Smooth muscle cell (in vitro differentiated cells): ENCODE data around the gene C14orf39. TPM values are rescaled to one million over a fixed set of nuclear protein-coding genes. Genes with fewer than 3 reads are reported as not detected.
"Not testable (repeated sequence)": the region's sequence is repeated elsewhere in the genome, so short reads cannot be mapped to it uniquely, and the experiment has no call there.

Source experiments
- DNase-seq: peaks from one replicate; lab custom pipeline; 2025; ENCODE audit not compliant: unreplicated experiment; lab: John Stamatoyannopoulos, UW
- H2AFZ ChIP-seq: fragments of 200-600 bp; sonication (generic); 2 replicates; pipeline ENCODE4 v1.6.0; 2016; ENCODE audit warnings: antibody characterized with exemption, low read depth, mild to moderate bottlenecking
- H3F3A ChIP-seq: fragments of 200-600 bp; sonication (generic); 2 replicates; pipeline ENCODE4 v1.6.0; 2017; ENCODE audit warnings: antibody characterized with exemption, low read depth
- H3K27ac ChIP-seq: fragments of 200-600 bp; sonication (generic); 2 replicates; pipeline ENCODE4 v1.5.1; 2016; ENCODE audit warnings: low read depth, mild to moderate bottlenecking
- H3K27me3 ChIP-seq: fragments of 200-600 bp; sonication (generic); 2 replicates; pipeline ENCODE4 v1.6.1; 2016; ENCODE audit warnings: low read depth, mild to moderate bottlenecking
- H3K36me3 ChIP-seq: fragments of 200-600 bp; sonication (generic); 2 replicates; pipeline ENCODE4 v1.5.1; 2016; ENCODE audit warnings: low read depth
- H3K4me1 ChIP-seq: fragments of 200-600 bp; sonication (generic); 2 replicates; pipeline ENCODE4 v1.5.1; 2016; ENCODE audit warnings: low read depth
- H3K4me2 ChIP-seq: fragments of 200-600 bp; sonication (generic); 2 replicates; pipeline ENCODE4 v1.6.0; 2016; ENCODE audit warnings: mild to moderate bottlenecking
- H3K4me3 ChIP-seq: fragments of 200-600 bp; sonication (generic); 2 replicates; pipeline ENCODE4 v1.5.1; 2016; ENCODE audit warnings: mild to moderate bottlenecking
- H3K79me2 ChIP-seq: fragments of 200-600 bp; sonication (generic); 2 replicates; pipeline ENCODE4 v1.6.0; 2016; ENCODE audit warnings: low read depth, mild to moderate bottlenecking
- H3K9ac ChIP-seq: fragments of 200-600 bp; sonication (generic); 2 replicates; pipeline ENCODE4 v1.6.0; 2016; ENCODE audit warnings: low read depth
- H3K9me3 ChIP-seq: fragments of 200-600 bp; sonication (generic); replicated peaks from 2 replicates; pipeline ENCODE4 v1.5.1; 2016; ENCODE audit warnings: low read depth
- H4K20me1 ChIP-seq: fragments of 200-600 bp; sonication (generic); 2 replicates; pipeline ENCODE4 v1.6.0; 2016; ENCODE audit warnings: low read depth
- CTCF ChIP-seq: fragments of 200-600 bp; sonication (generic); IDR thresholded peaks from 2 replicates; pipeline ENCODE4 v1.5.1; 2017; ENCODE audit warnings: borderline replicate concordance, mild to moderate bottlenecking, antibody characterized with exemption; ENCODE audit not compliant: insufficient read depth, poor library complexity, severe bottlenecking
- WGBS: methylation state at CpG from one replicate; pipeline ENCODE4 v1.1.7; 2016; ENCODE audit warnings: low lambda C conversion rate; 5-methylcytosine and 5-hydroxymethylcytosine counted together
- polyA plus RNA-seq: library from polyadenylated mRNA; unstranded; fragments of >200 nt; fragmentation: Nextera tagmentation; extraction: Ambion mirVana; gene quantifications from 2 replicates; pipeline ENCODE4 v1.2.1, GENCODE V29; 2016
- total RNA-seq: library from RNA; depleted of rRNA; stranded (reverse); fragments of >200 nt; gene quantifications from 2 replicates; pipeline ENCODE4 v1.2.3, GENCODE V29; 2014

C14orf39 gene
- total and polyA plus RNA-seq, 2 experiments from 2014 or later = 1.3 TPM; not detected in 1

- Histone ChIP-seq H3K9me3 (no peaks in the 10 kb centered on the region), H3K27me3 (peaks cover 45% of the 10 kb centered on the region), H3K4me2 (peak overlapping the region; percentile 94), H3F3A (no peaks in the 10 kb centered on the region), H3K79me2 (no peaks in the 10 kb centered on the region), H3K4me1 (peaks cover 8% of the 10 kb centered on the region), H3K36me3 (no peaks in the 10 kb centered on the region), H4K20me1 (no peaks in the 10 kb centered on the region), H3K4me3 (peak overlapping the region; percentile 56), H3K9ac (no peak overlapping the region), H2AFZ (peak overlapping the region; percentile 97), H3K27ac (no peak overlapping the region)
- WGBS = 9% methylated on average over 25 of the region's 25 CpGs
- no peak for TF ChIP-seq CTCF
- DNase-seq = no peak
Measured at GRCh38 chr14:60485057-60485597, 736 bp downstream of the C14orf39 start.

GRCh38 chr14:60482743-60483142 is 3.1 kb downstream of the C14orf39 start:
- H3F3A ChIP-seq = no peaks in the 10 kb centered on the region
- no peak overlapping the region for H3K9ac ChIP-seq
- no peak overlapping the region for H3K4me3 ChIP-seq
- peaks cover 21% of the 10 kb centered on the region for H3K27me3 ChIP-seq
- H3K9me3 ChIP-seq = no peaks in the 10 kb centered on the region
- 76% methylated on average over 1 of the region's 1 CpG for WGBS
- H3K4me1 ChIP-seq = peaks cover 8% of the 10 kb centered on the region
- H3K4me2 ChIP-seq = no peak overlapping the region
- no peaks in the 10 kb centered on the region for H4K20me1 ChIP-seq
- no peak for TF ChIP-seq CTCF
- no peak overlapping the region for H2AFZ ChIP-seq
- H3K79me2 ChIP-seq = no peaks in the 10 kb centered on the region
- H3K27ac ChIP-seq = no peak overlapping the region
- no peaks in the 10 kb centered on the region for H3K36me3 ChIP-seq
- DNase-seq = no peak

GRCh38 chr14:60480248-60480647 is 5.6 kb downstream of the C14orf39 start:
- not testable (repeated sequence) for H3K9ac ChIP-seq, H3K36me3 ChIP-seq, H3K27ac ChIP-seq, H2AFZ ChIP-seq, DNase-seq, H3K4me1 ChIP-seq, H3K4me2 ChIP-seq, H3K4me3 ChIP-seq, H3K27me3 ChIP-seq, H4K20me1 ChIP-seq, H3F3A ChIP-seq, H3K79me2 ChIP-seq
- WGBS = 96% methylated on average over 7 of the region's 7 CpGs
- peaks cover 12% of the 10 kb centered on the region for H3K9me3 ChIP-seq

GRCh38 chr14:60455875-60456274 is 30.0 kb downstream of the C14orf39 start:
- H3K27ac ChIP-seq = no peak overlapping the region
- no peak for DNase-seq
- no peak overlapping the region for H3K4me3 ChIP-seq
- H3K79me2 ChIP-seq = no peaks in the 10 kb centered on the region
- no peaks in the 10 kb centered on the region for H3K36me3 ChIP-seq
- no peaks in the 10 kb centered on the region for H3K9me3 ChIP-seq
- H3K27me3 ChIP-seq = peaks cover 7% of the 10 kb centered on the region
- H3K4me1 ChIP-seq = no peaks in the 10 kb centered on the region
- no peak overlapping the region for H3K4me2 ChIP-seq
- no peak for TF ChIP-seq CTCF
- no peaks in the 10 kb centered on the region for H3F3A ChIP-seq
- H3K9ac ChIP-seq = no peak overlapping the region
- no peak overlapping the region for H2AFZ ChIP-seq
- no peaks in the 10 kb centered on the region for H4K20me1 ChIP-seq
- 69% methylated on average over 4 of the region's 4 CpGs for WGBS
